ENCODE results near the gene FAM32A. TPM values are rescaled to one million over a fixed set of nuclear protein-coding genes. Genes with fewer than 3 reads are reported as not detected.
A peak's percentile ranks its signal among the peaks of the same experiment; 100 is the strongest.

The FAM32A gene
- total RNA-seq, 4 donors from 2014 or later = 79.7 to 103 (median 90.2) TPM

- DNase-seq (ENCODE audit: low spot score) = no peak
- TF ChIP-seq CTCF (IDR thresholded peaks at IDR 0.05) = no peak
- no peak for ATAC-seq (ENCODE audit: low FRiP score)
These were observed 8.3 kb downstream of the FAM32A start for GRCh38 chr19:16193466-16193865.

GRCh38 chr19:16197188-16197621, 12.0 kb downstream of the FAM32A start:
- DNase-seq (ENCODE audit: low spot score) = no peak
- peak; percentile 57 for ATAC-seq (ENCODE audit: low FRiP score)
- no peak for TF ChIP-seq CTCF (IDR thresholded peaks at IDR 0.05)

GRCh38 chr19:16197622-16198369, 12.6 kb downstream of the FAM32A start, which contains the start of gene AP1M1:
Gene AP1M1, plus strand, starts transcription at chr19:16197911. Its CDS starts 116 bp downstream, at chr19:16198027.
- ATAC-seq (ENCODE audit: low FRiP score) (peak; percentile 94), DNase-seq (ENCODE audit: low spot score) (peak; percentile 92)
- TF ChIP-seq CTCF (IDR thresholded peaks at IDR 0.05) = no peak

- no peak for TF ChIP-seq CTCF (IDR thresholded peaks at IDR 0.05)
- ATAC-seq (ENCODE audit: low FRiP score) (no peak), DNase-seq (ENCODE audit: low spot score) (no peak)
These were observed 13.1 kb downstream of the FAM32A start for GRCh38 chr19:16198370-16198651.

GRCh38 chr19:16199275-16199932, 14.2 kb downstream of the FAM32A start:
- TF ChIP-seq CTCF (IDR thresholded peaks at IDR 0.05) = no peak
- no peak for DNase-seq (ENCODE audit: low spot score)
- ATAC-seq (ENCODE audit: low FRiP score) = no peak

GRCh38 chr19:16200038-16201010, 15.1 kb downstream of the FAM32A start:
- no peak for DNase-seq (ENCODE audit: low spot score)
- TF ChIP-seq CTCF (IDR thresholded peaks at IDR 0.05) = no peak
- ATAC-seq (ENCODE audit: low FRiP score) = peak; percentile 31
